Ishikawa (cell line): ENCODE measurements around the gene PPP1R9A.

Source experiments
- CREB1 ChIP-seq: IDR thresholded peaks from 2 replicates; pipeline ENCODE4 v1.6.1; 2012; ENCODE audit warnings: low read depth
- TAF1 ChIP-seq: IDR thresholded peaks from 2 replicates; pipeline ENCODE4 v1.6.1; 2012; ENCODE audit warnings: low read depth, mild to moderate bottlenecking
- ZBTB7A ChIP-seq: IDR thresholded peaks from 2 replicates; pipeline ENCODE4 v1.6.1; 2012; ENCODE audit warnings: low read depth
- TF ChIP-seq, protein P1 (sequence below): IDR thresholded peaks from 2 replicates; pipeline ENCODE4 v1.6.1; 2012
- TF ChIP-seq, protein P2 (sequence below): IDR thresholded peaks from 2 replicates; pipeline ENCODE4 v1.6.1; 2012; ENCODE audit warnings: low read depth, mild to moderate bottlenecking

DNA sequence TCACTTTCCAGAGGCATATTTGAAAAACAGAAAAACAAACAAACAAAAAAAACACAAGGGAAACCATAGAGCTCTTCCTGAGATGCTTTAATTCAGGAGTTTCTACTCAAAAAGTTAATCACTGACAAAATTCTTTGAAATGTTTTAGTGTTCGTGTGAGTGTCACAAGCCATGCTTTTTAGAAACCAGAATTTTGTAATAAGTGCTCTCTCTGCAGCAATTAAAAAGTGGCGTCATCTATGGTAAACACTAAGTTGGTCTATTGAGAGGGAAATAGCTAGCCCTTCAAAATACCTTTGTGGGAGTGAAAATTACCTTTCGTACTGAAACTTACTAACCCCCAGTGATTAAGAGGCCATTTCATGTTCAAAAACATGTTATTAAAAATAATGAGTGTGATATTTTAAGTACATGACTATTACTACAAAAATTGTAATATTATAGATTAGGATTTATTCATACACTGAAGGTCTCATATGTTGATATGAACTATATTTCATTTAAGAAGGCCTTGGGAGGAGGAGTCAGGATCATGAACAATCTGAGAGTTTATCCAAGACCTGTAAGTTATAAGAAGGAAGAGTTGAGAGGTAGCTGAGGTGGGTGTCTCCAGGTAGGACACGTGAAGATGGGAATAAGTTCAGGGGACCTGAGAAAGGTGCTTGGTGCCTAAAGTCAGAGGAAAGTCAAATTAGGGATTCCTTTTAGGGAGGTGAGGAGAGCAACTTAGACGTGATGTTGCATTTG lies 94.6 kb downstream of the PPP1R9A start:
- no peak for TF ChIP-seq TAF1
- TF ChIP-seq, protein P1, sequence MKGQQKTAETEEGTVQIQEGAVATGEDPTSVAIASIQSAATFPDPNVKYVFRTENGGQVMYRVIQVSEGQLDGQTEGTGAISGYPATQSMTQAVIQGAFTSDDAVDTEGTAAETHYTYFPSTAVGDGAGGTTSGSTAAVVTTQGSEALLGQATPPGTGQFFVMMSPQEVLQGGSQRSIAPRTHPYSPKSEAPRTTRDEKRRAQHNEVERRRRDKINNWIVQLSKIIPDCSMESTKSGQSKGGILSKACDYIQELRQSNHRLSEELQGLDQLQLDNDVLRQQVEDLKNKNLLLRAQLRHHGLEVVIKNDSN = no peak
- TF ChIP-seq CREB1 = no peak
- no peak for TF ChIP-seq ZBTB7A
- TF ChIP-seq, protein P2, sequence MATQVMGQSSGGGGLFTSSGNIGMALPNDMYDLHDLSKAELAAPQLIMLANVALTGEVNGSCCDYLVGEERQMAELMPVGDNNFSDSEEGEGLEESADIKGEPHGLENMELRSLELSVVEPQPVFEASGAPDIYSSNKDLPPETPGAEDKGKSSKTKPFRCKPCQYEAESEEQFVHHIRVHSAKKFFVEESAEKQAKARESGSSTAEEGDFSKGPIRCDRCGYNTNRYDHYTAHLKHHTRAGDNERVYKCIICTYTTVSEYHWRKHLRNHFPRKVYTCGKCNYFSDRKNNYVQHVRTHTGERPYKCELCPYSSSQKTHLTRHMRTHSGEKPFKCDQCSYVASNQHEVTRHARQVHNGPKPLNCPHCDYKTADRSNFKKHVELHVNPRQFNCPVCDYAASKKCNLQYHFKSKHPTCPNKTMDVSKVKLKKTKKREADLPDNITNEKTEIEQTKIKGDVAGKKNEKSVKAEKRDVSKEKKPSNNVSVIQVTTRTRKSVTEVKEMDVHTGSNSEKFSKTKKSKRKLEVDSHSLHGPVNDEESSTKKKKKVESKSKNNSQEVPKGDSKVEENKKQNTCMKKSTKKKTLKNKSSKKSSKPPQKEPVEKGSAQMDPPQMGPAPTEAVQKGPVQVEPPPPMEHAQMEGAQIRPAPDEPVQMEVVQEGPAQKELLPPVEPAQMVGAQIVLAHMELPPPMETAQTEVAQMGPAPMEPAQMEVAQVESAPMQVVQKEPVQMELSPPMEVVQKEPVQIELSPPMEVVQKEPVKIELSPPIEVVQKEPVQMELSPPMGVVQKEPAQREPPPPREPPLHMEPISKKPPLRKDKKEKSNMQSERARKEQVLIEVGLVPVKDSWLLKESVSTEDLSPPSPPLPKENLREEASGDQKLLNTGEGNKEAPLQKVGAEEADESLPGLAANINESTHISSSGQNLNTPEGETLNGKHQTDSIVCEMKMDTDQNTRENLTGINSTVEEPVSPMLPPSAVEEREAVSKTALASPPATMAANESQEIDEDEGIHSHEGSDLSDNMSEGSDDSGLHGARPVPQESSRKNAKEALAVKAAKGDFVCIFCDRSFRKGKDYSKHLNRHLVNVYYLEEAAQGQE = no peak
